ENCODE measurements around the gene COL26A1.

The COL26A1 gene

DNA sequence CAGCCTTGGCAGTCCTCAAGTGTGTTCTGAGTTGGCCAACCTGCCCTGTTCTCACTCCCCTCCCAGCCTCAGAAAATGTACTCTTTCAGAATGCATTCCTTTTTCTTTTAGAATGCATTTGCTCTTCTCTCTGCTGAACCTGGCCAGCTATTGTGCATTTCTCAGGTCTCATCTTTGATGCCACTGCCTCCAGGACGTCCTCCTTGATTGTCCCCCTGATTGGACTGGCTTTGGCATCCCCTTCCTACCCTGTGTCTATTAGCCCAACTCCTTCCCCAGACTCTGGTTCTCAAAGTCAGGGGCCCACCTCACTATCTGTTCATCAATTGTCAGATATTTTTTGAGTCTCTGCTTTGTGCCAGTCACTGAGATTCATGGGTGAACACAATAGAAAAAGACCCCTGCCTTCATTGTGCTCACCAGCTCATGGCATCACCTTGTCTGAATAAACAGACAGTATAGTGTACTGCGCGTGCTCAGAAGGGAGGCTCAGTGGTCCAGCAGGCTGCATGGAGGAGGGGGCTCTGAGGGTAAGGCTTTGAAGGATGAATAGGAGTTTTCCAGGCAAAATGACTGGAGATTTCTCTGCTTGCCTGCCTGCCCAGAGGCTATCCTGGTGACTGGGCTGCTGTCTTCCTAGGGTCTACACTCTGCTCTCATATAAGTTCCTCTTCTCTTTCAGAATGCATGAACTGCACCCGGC, 169.9 kb downstream of the COL26A1 start:
- Histone ChIP-seq H3K27me3 (ENCODE audit: insufficient read depth, poor library complexity, severe bottlenecking) (peaks cover 2% of the 10 kb centered on the region), H3K27ac (replicated peaks) (no peak overlapping the region), H3K4me3 (replicated peaks; ENCODE audit: insufficient read depth, low read length) (no peak overlapping the region)
- TF ChIP-seq SPI1 (IDR thresholded peaks at IDR 0.05; ENCODE audit: borderline replicate concordance, low read depth): no peak
- no peak for TF ChIP-seq CTCF (IDR thresholded peaks at IDR 0.05; ENCODE audit: insufficient read depth, low read length)
- TF ChIP-seq, protein P1, sequence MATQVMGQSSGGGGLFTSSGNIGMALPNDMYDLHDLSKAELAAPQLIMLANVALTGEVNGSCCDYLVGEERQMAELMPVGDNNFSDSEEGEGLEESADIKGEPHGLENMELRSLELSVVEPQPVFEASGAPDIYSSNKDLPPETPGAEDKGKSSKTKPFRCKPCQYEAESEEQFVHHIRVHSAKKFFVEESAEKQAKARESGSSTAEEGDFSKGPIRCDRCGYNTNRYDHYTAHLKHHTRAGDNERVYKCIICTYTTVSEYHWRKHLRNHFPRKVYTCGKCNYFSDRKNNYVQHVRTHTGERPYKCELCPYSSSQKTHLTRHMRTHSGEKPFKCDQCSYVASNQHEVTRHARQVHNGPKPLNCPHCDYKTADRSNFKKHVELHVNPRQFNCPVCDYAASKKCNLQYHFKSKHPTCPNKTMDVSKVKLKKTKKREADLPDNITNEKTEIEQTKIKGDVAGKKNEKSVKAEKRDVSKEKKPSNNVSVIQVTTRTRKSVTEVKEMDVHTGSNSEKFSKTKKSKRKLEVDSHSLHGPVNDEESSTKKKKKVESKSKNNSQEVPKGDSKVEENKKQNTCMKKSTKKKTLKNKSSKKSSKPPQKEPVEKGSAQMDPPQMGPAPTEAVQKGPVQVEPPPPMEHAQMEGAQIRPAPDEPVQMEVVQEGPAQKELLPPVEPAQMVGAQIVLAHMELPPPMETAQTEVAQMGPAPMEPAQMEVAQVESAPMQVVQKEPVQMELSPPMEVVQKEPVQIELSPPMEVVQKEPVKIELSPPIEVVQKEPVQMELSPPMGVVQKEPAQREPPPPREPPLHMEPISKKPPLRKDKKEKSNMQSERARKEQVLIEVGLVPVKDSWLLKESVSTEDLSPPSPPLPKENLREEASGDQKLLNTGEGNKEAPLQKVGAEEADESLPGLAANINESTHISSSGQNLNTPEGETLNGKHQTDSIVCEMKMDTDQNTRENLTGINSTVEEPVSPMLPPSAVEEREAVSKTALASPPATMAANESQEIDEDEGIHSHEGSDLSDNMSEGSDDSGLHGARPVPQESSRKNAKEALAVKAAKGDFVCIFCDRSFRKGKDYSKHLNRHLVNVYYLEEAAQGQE (IDR thresholded peaks at IDR 0.05; ENCODE audit: insufficient replicate concordance, low read depth): no peak
- TF ChIP-seq GABPA (IDR thresholded peaks at IDR 0.05; ENCODE audit: low read depth): no peak
- TF ChIP-seq POLR2AphosphoS5 (IDR thresholded peaks at IDR 0.05; ENCODE audit: low read depth): no peak
- no peak for DNase-seq (ENCODE audit: low read depth in 1 of 2, low spot score in 1 of 2)

- H3K4me3 ChIP-seq (replicated peaks; ENCODE audit: insufficient read depth, low read length): no peak overlapping the region
- H3K27me3 ChIP-seq (ENCODE audit: insufficient read depth, poor library complexity, severe bottlenecking): peaks cover 2% of the 10 kb centered on the region
- H3K27ac ChIP-seq (replicated peaks): no peak overlapping the region
- no peak for DNase-seq (ENCODE audit: low read depth in 1 of 2, low spot score in 1 of 2)
- TF ChIP-seq SPI1 (IDR thresholded peaks at IDR 0.05; ENCODE audit: borderline replicate concordance, low read depth) (no peak), GABPA (IDR thresholded peaks at IDR 0.05; ENCODE audit: low read depth) (no peak), CTCF (IDR thresholded peaks at IDR 0.05; ENCODE audit: insufficient read depth, low read length) (no peak), POLR2AphosphoS5 (IDR thresholded peaks at IDR 0.05; ENCODE audit: low read depth) (no peak)
- TF ChIP-seq, protein P1 (IDR thresholded peaks at IDR 0.05; ENCODE audit: insufficient replicate concordance, low read depth): no peak
Measured at GRCh38 chr7:101533103-101533465, 170.4 kb downstream of the COL26A1 start.

DNA sequence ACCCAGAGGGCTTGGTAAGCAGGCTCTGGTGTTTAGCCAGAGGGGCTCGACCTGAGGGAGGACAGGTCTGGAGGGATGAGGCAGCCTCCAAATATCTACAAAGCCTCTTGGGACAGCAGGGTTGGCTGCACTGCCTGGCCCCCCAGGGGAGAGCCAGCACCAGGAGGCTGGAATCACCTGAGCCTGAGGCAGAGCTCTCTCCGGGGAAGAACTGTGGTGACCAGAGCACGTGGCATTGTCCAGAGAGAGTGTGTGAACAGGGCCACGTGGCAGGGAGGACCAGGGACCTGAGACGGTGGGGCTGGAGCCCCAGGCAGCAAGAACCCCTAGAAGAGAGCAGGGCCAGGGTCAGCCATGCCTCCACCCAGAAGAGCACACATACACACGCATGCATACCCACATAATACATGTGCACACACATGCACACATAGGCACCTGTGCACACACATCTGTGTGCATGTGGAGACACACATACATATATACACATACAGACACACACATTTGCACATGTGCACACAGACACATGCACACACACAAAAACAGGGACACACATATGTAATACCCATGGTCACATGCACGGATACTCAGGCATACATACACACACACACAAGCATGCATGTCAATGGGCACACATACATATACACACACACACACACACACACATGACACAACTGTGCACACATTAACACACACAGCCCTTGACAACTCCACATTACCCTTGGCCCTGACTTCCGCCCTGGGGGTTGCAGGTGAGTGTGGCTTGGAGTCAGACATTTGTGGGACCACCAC, 171.5 kb downstream of the COL26A1 start:
- no peak overlapping the region for H3K27ac ChIP-seq (replicated peaks)
- peaks cover 2% of the 10 kb centered on the region for H3K27me3 ChIP-seq (ENCODE audit: insufficient read depth, poor library complexity, severe bottlenecking)
- DNase-seq (ENCODE audit: low read depth in 1 of 2, low spot score in 1 of 2): no peak
- no peak for TF ChIP-seq CTCF (IDR thresholded peaks at IDR 0.05; ENCODE audit: insufficient read depth, low read length)
- no peak for TF ChIP-seq POLR2AphosphoS5 (IDR thresholded peaks at IDR 0.05; ENCODE audit: low read depth)
- TF ChIP-seq, protein P1 (IDR thresholded peaks at IDR 0.05; ENCODE audit: insufficient replicate concordance, low read depth): no peak
- no peak for TF ChIP-seq SPI1 (IDR thresholded peaks at IDR 0.05; ENCODE audit: borderline replicate concordance, low read depth)
- no peak for TF ChIP-seq GABPA (IDR thresholded peaks at IDR 0.05; ENCODE audit: low read depth)
- H3K4me3 ChIP-seq (replicated peaks; ENCODE audit: insufficient read depth, low read length): no peak overlapping the region
